H9 (cell line): Measurements from ENCODE around the gene MAP3K20. TPM values are rescaled to one million over a fixed set of nuclear protein-coding genes. Genes with fewer than 3 reads are reported as not detected.

Source experiments
- DNase-seq: peaks from one replicate; pipeline ENCODE4 v3.0.0-alpha.2; 2017
- H2AFZ ChIP-seq: one replicate; pipeline ENCODE4 v1.6.1; 2013; ENCODE audit warnings: mild to moderate bottlenecking, low read length, control low read depth, moderate library complexity
- H2AK5ac ChIP-seq: 2 replicates; pipeline ENCODE4 v1.6.1; 2013; ENCODE audit warnings: low read length, control low read depth, mixed read lengths; ENCODE audit not compliant: insufficient read length
- H2BK120ac ChIP-seq: one replicate; pipeline ENCODE4 v1.6.1; 2013; ENCODE audit warnings: low read depth, mild to moderate bottlenecking, low read length, control low read depth, inconsistent platforms; ENCODE audit not compliant: poor library complexity, severe bottlenecking
- H2BK12ac ChIP-seq: 2 replicates; pipeline ENCODE4 v1.6.1; 2013; ENCODE audit warnings: low read length, control low read depth, mixed read lengths, low read depth; ENCODE audit not compliant: insufficient read length
- H2BK15ac ChIP-seq: 2 replicates; pipeline ENCODE4 v1.6.1; 2013; ENCODE audit warnings: low read depth, low read length, control low read depth
- H2BK20ac ChIP-seq: one replicate; pipeline ENCODE4 v1.6.1; 2013; ENCODE audit warnings: low read depth, mild to moderate bottlenecking, low read length, control low read depth, inconsistent platforms; ENCODE audit not compliant: poor library complexity, severe bottlenecking
- H2BK5ac ChIP-seq: 2 replicates; pipeline ENCODE4 v1.6.1; 2013; ENCODE audit warnings: low read length, control low read depth, mixed read lengths; ENCODE audit not compliant: insufficient read length
- H3K14ac ChIP-seq: 2 replicates; pipeline ENCODE4 v1.6.1; 2013; ENCODE audit warnings: low read length, control low read depth; ENCODE audit not compliant: insufficient read depth
- H3K18ac ChIP-seq: 2 replicates; pipeline ENCODE4 v1.6.1; 2013; ENCODE audit warnings: low read depth, mild to moderate bottlenecking, mixed read lengths, low read length, control low read depth; ENCODE audit not compliant: insufficient read length
- H3K23ac ChIP-seq: 2 replicates; pipeline ENCODE4 v1.6.1; 2013; ENCODE audit warnings: low read length, control low read depth, mixed read lengths, low read depth; ENCODE audit not compliant: insufficient read length
- H3K23me2 ChIP-seq: 2 replicates; pipeline ENCODE4 v1.6.1; 2013; ENCODE audit warnings: low read depth, mild to moderate bottlenecking, mixed read lengths, low read length, control low read depth; ENCODE audit not compliant: insufficient read length, poor library complexity, severe bottlenecking
- H3K27ac ChIP-seq: 2 replicates; pipeline ENCODE4 v1.5.1; 2013; ENCODE audit warnings: low read length, control low read depth, mixed read lengths, low read depth; ENCODE audit not compliant: insufficient read length
- H3K27me3 ChIP-seq: 2 replicates; pipeline ENCODE4 v1.6.1; 2013; ENCODE audit warnings: low read length, control low read depth, inconsistent platforms; ENCODE audit not compliant: insufficient read depth
- H3K4ac ChIP-seq: 2 replicates; pipeline ENCODE4 v1.6.1; 2013; ENCODE audit warnings: low read depth, mild to moderate bottlenecking, control low read depth, inconsistent platforms, low read length, moderate library complexity
- H3K4me1 ChIP-seq: 2 replicates; pipeline ENCODE4 v1.6.1; 2013; ENCODE audit warnings: low read length, control low read depth, inconsistent platforms; ENCODE audit not compliant: insufficient read depth
- H3K4me2 ChIP-seq: 2 replicates; pipeline ENCODE4 v1.6.1; 2013; ENCODE audit warnings: low read length, control low read depth, mixed read lengths; ENCODE audit not compliant: insufficient read length, insufficient read depth
- H3K56ac ChIP-seq: 2 replicates; pipeline ENCODE4 v1.6.1; 2013; ENCODE audit warnings: low read depth, mild to moderate bottlenecking, mixed read lengths, low read length, control low read depth; ENCODE audit not compliant: insufficient read length
- H3K79me1 ChIP-seq: 2 replicates; pipeline ENCODE4 v1.6.1; 2013; ENCODE audit warnings: low read depth, mild to moderate bottlenecking, moderate library complexity, low read length, control low read depth, inconsistent platforms; ENCODE audit not compliant: insufficient read depth, poor library complexity, severe bottlenecking
- H3K79me2 ChIP-seq: 2 replicates; pipeline ENCODE4 v1.6.1; 2013; ENCODE audit warnings: low read length, control low read depth, inconsistent platforms; ENCODE audit not compliant: insufficient read depth
- H3K9ac ChIP-seq: 2 replicates; pipeline ENCODE4 v1.6.1; 2013; ENCODE audit warnings: low read length, control low read depth, mixed read lengths; ENCODE audit not compliant: insufficient read length; ENCODE audit errors: extremely low read depth
- H3K9me3 ChIP-seq: one replicate; pipeline ENCODE4 v1.6.1; 2013; ENCODE audit warnings: low read depth, low read length, inconsistent platforms; ENCODE audit not compliant: control insufficient read depth
- H3T11ph ChIP-seq: one replicate; pipeline ENCODE4 v1.6.1; 2013; ENCODE audit warnings: mild to moderate bottlenecking, low read length, control low read depth, inconsistent platforms
- H4K20me1 ChIP-seq: one replicate; pipeline ENCODE4 v1.6.1; 2013; ENCODE audit not compliant: control insufficient read depth, insufficient read length, insufficient read depth
- H4K5ac ChIP-seq: 2 replicates; pipeline ENCODE4 v1.6.1; 2013; ENCODE audit warnings: low read depth, mild to moderate bottlenecking, mixed read lengths, low read length, control low read depth; ENCODE audit not compliant: insufficient read length
- H4K8ac ChIP-seq: replicated peaks from 2 replicates; pipeline ENCODE4 v1.6.1; 2013; ENCODE audit warnings: low read length, control low read depth, mixed read lengths, low read depth; ENCODE audit not compliant: insufficient read length
- H4K91ac ChIP-seq: 2 replicates; pipeline ENCODE4 v1.6.1; 2013; ENCODE audit warnings: low read depth, mild to moderate bottlenecking, moderate library complexity, mixed read lengths, low read length, control low read depth; ENCODE audit not compliant: insufficient read length
- H3K27ac Mint-ChIP-seq, 3 experiments: 2 replicates in 2 of 3; 3 replicates in 1 of 3; pipeline ENCODE4 v1.8.0; 2020 to 2021; ENCODE audit warnings: mixed read lengths in 3 of 3, mild to moderate bottlenecking in 1 of 3, moderate library complexity in 1 of 3
- H3K27me3 Mint-ChIP-seq: 2 replicates; pipeline ENCODE4 v1.8.0; 2021; ENCODE audit warnings: low read depth, mild to moderate bottlenecking, moderate library complexity, mixed read lengths
- H3K36me3 Mint-ChIP-seq, 3 experiments: 2 replicates in 2 of 3; 3 replicates in 1 of 3; pipeline ENCODE4 v1.8.0; 2020 to 2021; ENCODE audit warnings: low read depth in 3 of 3, mixed read lengths in 3 of 3; ENCODE audit not compliant: insufficient read depth in 1 of 3
- H3K4me1 Mint-ChIP-seq, 2 experiments: 2 replicates each; pipeline ENCODE4 v1.8.0; 2020; ENCODE audit warnings: mixed read lengths in 2 of 2
- H3K4me3 Mint-ChIP-seq, 2 experiments: 2 replicates in 1 of 2; 3 replicates in 1 of 2; pipeline ENCODE4 v1.8.0; 2020 to 2021; ENCODE audit warnings: mild to moderate bottlenecking in 2 of 2, mixed read lengths in 2 of 2, moderate library complexity in 1 of 2
- H3K9me3 Mint-ChIP-seq, 2 experiments: 2 replicates in 1 of 2; 3 replicates in 1 of 2; pipeline ENCODE4 v1.8.0; 2020; ENCODE audit warnings: mild to moderate bottlenecking in 2 of 2, mixed read lengths in 2 of 2, moderate library complexity in 1 of 2
- CTCF ChIP-seq: fragments of 200-600 bp; sonication (generic); conservative IDR thresholded peaks from 3 replicates; pipeline ENCODE4 v1.8.0; 2021; ENCODE audit warnings: antibody characterized with exemption, mild to moderate bottlenecking
- WGBS: extraction: QIAGEN DNeasy Blood & Tissue Kit; methylation state at CpG from one replicate; pipeline ENCODE4 v1.1.7; 2013; ENCODE audit warnings: missing lambda C conversion rate, low lambda C conversion rate, mixed read lengths; ENCODE audit not compliant: insufficient read length; ENCODE audit errors: extremely low coverage; 5-methylcytosine and 5-hydroxymethylcytosine counted together
- total RNA-seq: library from RNA; stranded (reverse); gene quantifications from 2 replicates; pipeline ENCODE4 v1.2.1, GENCODE V29; 2021

The MAP3K20 gene
- total RNA-seq, 1 experiment from 2014 or later: 8.7 TPM

GRCh38 chr2:173026479-173026878 is 49.2 kb upstream of the MAP3K20 start:
- Histone ChIP-seq H2BK12ac (no peak overlapping the region), H3K4ac (no peak overlapping the region), H3K23ac (no peak overlapping the region), H2AK5ac (no peak overlapping the region), H2BK15ac (no peak overlapping the region), H4K8ac (no peak overlapping the region), H2BK20ac (no peak overlapping the region), H3K14ac (no peak overlapping the region), H2BK5ac (no peak overlapping the region), H3K18ac (no peak overlapping the region), H4K20me1 (no peaks in the 10 kb centered on the region), H3K27me3 (no peaks in the 10 kb centered on the region), H3K79me2 (no peaks in the 10 kb centered on the region), H3K79me1 (no peaks in the 10 kb centered on the region), H3K9me3 (no peaks in the 10 kb centered on the region), H3K4me1 (no peaks in the 10 kb centered on the region), H4K91ac (no peak overlapping the region), H3K9ac (no peak overlapping the region), H2AFZ (no peak overlapping the region), H3K27ac (no peak overlapping the region), H3K23me2 (no peaks in the 10 kb centered on the region), H3T11ph (no peak overlapping the region), H3K4me2 (no peak overlapping the region), H3K56ac (no peak overlapping the region), H2BK120ac (no peak overlapping the region), H4K5ac (no peak overlapping the region)
- H3K36me3 Mint-ChIP-seq: no peaks in the 10 kb centered on the region; a peak in 1 of 7 replicates
- no peak overlapping the region for H3K4me3 Mint-ChIP-seq
- H3K9me3 Mint-ChIP-seq: no peaks in the 10 kb centered on the region
- DNase-seq: no peak
- no peak for TF ChIP-seq CTCF
- no peak overlapping the region for H3K27ac Mint-ChIP-seq
- H3K4me1 Mint-ChIP-seq: peaks cover 6 to 10% of the 10 kb centered on the region in 2 experiments
- no CpG with 5 or more reads among the region's 1 CpG for WGBS
- no peaks in the 10 kb centered on the region for H3K27me3 Mint-ChIP-seq
